OCI-LY1 (cell line): ENCODE measurements around the gene RAI14.

Experiments
- CTCF ChIP-seq: fragments of 200-600 bp; sonication (generic), shearing (Covaris generic); IDR thresholded peaks from 2 replicates; pipeline ENCODE4 v1.5.1; 2017; ENCODE audit warnings: mild to moderate bottlenecking, antibody characterized with exemption, low read length, moderate library complexity, mixed read lengths
- EZH2 ChIP-seq: fragments of 200-600 bp; sonication (generic), shearing (Covaris generic); IDR thresholded peaks from 2 replicates; pipeline ENCODE4 v1.8.0; 2017; ENCODE audit warnings: borderline replicate concordance, mixed run types, mild to moderate bottlenecking, antibody characterized with exemption, low read length, moderate library complexity, mixed read lengths

GRCh38 chr5:34709861-34710673, 53.9 kb downstream of the RAI14 start:
- TF ChIP-seq CTCF = no peak
- TF ChIP-seq EZH2 = no peak
